Measurements from ENCODE around the gene IGLON5. TPM values are rescaled to one million over a fixed set of nuclear protein-coding genes. Genes with fewer than 3 reads are reported as not detected.

The IGLON5 gene
- total RNA-seq, 1 experiment from 2014 or later: 41.2 TPM

GRCh38 chr19:51318687-51319648 is 7.5 kb downstream of the IGLON5 start:
- ChIA-PET CTCF (interaction anchor here (0.9 to 1.1 kb wide), 2 partner anchors 60 to 103 kb away, joined by 3 to 6 read pairs; no protein-coding TSS in a partner anchor), POLR2A (no interaction called here)
- DNase-seq (ENCODE audit: low spot score) (no peak), ATAC-seq (peak; percentile 38)
- Mint-ChIP-seq H3K4me3 (no peak overlapping the region), H3K27ac (no peak overlapping the region), H3K9me3 (peaks cover 8% of the 10 kb centered on the region), H3K36me3 (peaks cover 15% of the 10 kb centered on the region), H3K4me1 (peaks cover 15% of the 10 kb centered on the region), H3K27me3 (ENCODE audit: low read depth) (peaks cover 9% of the 10 kb centered on the region)
- no peak for TF ChIP-seq PREB (CRISPR knock-in tag; IDR thresholded peaks at IDR 0.05; ENCODE audit: borderline replicate concordance)
- no peak for TF ChIP-seq MLX (CRISPR knock-in tag; IDR thresholded peaks at IDR 0.05)
- TF ChIP-seq FOXK1 (CRISPR knock-in tag; IDR thresholded peaks at IDR 0.05): no peak
- no peak for TF ChIP-seq NR2C2 (CRISPR knock-in tag; IDR thresholded peaks at IDR 0.05)
- TF ChIP-seq ZMAT4 (CRISPR knock-in tag; IDR thresholded peaks at IDR 0.05): no peak
- TF ChIP-seq PRDM15 (CRISPR knock-in tag; IDR thresholded peaks at IDR 0.05): no peak
- no peak for TF ChIP-seq ZNF396 (CRISPR knock-in tag; IDR thresholded peaks at IDR 0.05; ENCODE audit: borderline replicate concordance)
- TF ChIP-seq ZBTB43 (CRISPR knock-in tag; IDR thresholded peaks at IDR 0.05): no peak
- no peak for TF ChIP-seq GTF2I (CRISPR knock-in tag; conservative IDR thresholded peaks at IDR 0.05)
- no peak for TF ChIP-seq ZNF512 (CRISPR knock-in tag; IDR thresholded peaks at IDR 0.05; ENCODE audit: borderline replicate concordance)
- TF ChIP-seq STAT6 (CRISPR knock-in tag; conservative IDR thresholded peaks at IDR 0.05; ENCODE audit: low read depth): no peak
- TF ChIP-seq KAT7 (CRISPR knock-in tag; IDR thresholded peaks at IDR 0.05; ENCODE audit: borderline replicate concordance): no peak

Data from WTC11 (cell line).